Left kidney (tissue), 2 donors: ENCODE data around the gene MMRN2. TPM values are rescaled to one million over a fixed set of nuclear protein-coding genes. Genes with fewer than 3 reads are reported as not detected.
"Not testable (repeated sequence)": the region's sequence is repeated elsewhere in the genome, so short reads cannot be mapped to it uniquely, and the experiment has no call there.

Experiments used
- DNase-seq: peaks from one replicate; pipeline ENCODE4 v3.0.0-alpha.2; 2013
- polyA plus RNA-seq: library from polyadenylated mRNA; unstranded; fragments of 120-200 nt; gene quantifications from one replicate; pipeline ENCODE4 v1.2.1, GENCODE V29; 2013; ENCODE audit not compliant: insufficient read length

Gene MMRN2
- polyA plus RNA-seq, 1 donor, result 23.7 TPM

GRCh38 chr10:86958116-86958900 lies 893 bp upstream of the MMRN2 start, which contains the start of gene SNCG:
TSS of gene SNCG (plus strand) at chr10:86958599. CDS start at chr10:86958698, 99 bp downstream.
- no peak for DNase-seq

DNA sequence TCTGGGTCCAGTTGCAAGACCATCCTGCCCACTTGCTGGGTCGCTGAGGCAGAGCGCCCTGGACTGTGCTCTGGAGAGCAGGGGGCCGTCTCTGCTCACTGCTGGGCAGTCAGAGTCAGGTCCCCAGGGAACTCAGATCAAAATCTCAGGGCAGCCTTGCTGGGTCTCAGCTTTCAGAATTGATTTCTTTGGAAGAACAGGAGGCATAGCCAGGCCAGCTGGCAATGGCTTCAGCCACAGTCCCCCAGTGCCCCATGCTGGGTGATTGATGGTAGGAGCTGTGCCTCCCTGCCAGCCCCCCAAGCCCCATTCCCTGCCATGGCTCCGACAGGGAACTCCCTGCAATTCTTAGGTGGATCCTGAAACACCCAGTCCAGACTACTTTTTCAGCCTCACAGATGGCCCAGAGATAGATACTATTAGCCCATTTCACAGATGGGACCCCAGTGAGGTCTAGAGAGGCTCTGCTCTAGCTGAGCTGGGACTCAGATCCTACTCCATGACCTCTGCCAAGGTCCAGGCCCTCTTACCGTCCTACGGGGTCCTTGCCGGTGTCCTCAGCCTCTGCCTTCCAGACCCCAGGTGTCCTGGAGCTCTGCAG lies 467 bp downstream of the MMRN2 start:
- no peak for DNase-seq

GRCh38 chr10:86956195-86956847 lies 1.1 kb downstream of the MMRN2 start:
- no peak for DNase-seq

DNA sequence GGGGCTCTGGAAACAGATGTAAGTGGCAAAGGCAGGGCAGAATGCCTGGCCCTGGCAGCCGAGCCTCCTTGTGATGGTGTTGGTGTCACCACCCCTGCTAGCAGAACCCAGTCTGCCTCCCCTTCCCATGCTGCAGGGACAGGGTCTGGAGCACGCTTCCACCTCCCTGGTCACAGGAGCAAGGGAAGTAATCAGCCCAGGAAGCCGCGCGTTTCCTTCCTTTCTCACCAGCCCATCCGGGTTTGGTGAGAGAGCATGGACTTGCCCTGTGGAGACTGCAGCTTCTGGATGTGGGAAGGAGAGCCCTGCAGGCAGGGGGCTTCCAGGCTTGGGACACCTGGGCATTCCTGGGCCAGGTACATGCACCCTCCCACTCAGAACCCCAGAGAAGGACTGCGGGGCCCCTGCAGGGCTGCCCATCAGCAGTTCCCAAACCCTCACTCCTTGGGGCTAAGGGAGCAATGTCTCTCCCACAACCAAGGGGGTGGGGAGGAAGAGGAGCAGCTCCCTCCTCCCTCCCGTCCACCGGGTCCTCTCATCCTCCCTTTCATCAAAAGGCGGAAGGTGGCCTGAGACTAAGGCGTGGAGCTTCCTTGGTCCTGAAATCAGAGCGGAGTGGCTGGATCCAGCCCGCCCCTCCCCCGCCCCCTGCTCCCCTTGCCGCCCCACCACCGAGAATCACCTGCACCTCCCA lies 1.8 kb downstream of the MMRN2 start:
- DNase-seq, result no peak

DNA sequence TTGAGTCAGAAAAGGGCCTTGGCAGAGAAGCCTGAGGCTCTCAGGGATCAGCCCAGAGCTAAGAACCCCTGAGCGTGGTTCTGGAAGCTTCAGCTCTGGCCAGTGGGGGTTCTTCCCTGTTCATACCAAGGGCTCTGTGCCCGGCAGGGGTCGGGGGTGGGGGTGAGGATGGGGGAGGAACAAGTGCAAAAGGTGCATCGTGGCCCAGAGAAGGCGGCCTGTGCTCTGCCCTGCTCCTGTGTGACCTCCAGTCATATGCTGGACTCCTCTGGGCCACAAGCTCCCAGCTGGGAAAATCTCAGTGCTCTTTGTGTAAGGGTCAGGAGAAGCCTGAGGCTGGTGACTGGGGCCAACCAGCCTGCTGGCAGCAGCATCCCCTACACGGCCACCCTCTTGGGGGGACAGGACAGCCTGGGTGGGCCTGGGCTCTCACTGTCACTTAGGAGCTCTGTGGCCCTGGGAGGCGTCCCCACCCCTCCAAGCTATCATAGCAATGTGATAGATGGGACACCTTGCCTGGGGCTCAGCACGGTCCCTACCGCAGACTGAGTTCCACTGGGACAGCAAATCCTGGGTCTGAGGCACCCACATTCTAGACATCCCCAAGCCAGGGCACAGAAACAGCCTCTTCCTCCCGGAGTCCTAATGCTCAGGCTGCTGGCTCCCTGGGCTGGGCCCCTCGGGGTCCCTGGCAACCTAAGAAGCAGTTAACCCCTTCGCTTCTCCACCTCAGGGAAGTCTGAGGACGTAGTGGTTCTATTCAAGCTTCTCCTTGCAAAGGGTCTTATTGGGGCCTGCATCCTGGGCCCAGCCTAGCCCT lies 2.5 kb downstream of the MMRN2 start:
- no peak for DNase-seq

DNA sequence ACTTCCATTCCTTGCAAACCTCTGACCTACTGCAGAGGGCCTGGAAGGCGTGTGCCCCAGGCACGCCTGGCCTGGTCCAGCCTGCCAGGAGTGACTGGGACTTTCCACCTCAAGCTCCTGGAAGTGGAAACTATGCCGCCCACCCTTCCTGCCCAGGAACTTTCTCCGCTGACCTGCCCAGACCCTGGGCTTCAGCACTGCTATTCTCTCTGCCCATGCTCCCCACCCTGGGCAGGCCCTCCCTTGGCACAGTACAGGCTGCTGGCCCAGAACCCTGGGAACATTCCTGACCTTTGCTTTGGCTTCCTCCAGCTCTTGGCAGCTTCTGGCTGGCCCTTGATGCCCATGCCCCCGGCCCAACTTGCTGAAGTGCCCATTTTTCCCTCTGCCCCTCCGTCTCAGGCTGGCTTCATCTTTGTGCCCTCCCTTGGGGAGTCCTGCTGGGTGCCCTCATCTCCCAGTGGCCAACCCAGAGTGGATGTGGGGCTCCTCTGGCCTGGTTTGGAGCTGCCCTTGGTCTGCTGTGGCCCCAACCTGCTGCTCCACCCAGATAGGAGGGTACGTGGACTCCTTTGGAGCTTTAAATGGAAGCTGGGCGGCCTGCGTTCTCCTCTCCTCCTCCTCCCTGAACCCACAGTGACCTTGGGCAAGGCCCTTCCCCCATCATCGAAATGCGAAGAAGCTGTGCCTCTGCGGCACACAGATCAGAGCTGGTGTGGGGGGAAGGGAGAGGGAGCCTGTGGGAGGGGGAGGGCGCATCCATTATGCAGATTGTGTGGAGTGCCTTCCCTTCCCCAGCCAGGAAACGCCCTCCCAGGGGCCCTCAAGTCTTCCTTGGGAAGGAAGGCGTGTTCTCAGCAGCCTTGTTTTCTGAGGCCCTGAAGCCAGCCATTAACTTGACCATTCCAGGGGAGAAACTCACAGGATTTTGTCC lies 3.4 kb downstream of the MMRN2 start:
- DNase-seq, result peak; percentile 68

GRCh38 chr10:86952697-86953096 lies 4.7 kb downstream of the MMRN2 start:
- not testable (repeated sequence) for DNase-seq

DNA sequence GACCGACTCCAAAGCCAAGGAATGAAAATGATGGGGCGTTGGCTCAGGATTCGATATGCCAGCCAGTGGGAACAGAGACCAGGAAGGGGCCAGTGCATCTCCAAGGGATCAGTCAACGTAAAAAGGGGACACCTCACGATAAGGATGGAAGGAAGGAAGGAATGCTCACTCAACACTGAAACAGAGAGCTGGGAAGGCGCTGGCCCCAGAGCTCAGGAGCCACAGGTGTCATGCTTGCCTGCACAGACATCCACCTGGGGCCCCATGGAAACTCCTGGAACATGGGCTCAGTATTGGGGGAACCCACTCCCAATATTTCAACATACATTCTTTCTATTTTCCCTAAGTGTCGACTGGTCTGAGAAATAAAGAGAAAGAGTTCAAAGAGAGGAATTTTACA lies 5.3 kb downstream of the MMRN2 start:
- no peak for DNase-seq

- no peak for DNase-seq
Measured at GRCh38 chr10:86951184-86951761, 6.1 kb downstream of the MMRN2 start.

DNA sequence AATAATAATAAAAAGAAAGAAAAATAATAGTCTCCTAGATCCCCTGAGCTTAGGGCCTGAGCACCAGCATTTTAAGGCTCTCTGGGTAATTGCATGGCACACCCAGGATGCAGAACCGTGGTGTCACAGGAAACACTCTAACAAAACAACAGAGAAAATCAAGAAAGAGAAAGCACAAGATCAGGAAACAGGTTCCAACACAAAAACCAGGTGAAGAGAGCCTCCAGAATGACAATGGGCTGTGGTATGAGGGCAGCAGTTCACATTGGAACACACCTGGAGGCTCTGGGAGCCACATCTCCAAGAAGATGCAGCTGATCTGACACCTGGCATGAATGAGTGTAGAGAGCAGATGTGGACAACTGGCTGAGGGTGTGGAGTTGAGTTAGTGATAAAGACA lies 7.1 kb downstream of the MMRN2 start:
- DNase-seq, result no peak

GRCh38 chr10:86947806-86948205 lies 9.6 kb downstream of the MMRN2 start:
- not testable (repeated sequence) for DNase-seq

GRCh38 chr10:86946213-86947155 lies 10.9 kb downstream of the MMRN2 start:
- DNase-seq, result no peak

DNA sequence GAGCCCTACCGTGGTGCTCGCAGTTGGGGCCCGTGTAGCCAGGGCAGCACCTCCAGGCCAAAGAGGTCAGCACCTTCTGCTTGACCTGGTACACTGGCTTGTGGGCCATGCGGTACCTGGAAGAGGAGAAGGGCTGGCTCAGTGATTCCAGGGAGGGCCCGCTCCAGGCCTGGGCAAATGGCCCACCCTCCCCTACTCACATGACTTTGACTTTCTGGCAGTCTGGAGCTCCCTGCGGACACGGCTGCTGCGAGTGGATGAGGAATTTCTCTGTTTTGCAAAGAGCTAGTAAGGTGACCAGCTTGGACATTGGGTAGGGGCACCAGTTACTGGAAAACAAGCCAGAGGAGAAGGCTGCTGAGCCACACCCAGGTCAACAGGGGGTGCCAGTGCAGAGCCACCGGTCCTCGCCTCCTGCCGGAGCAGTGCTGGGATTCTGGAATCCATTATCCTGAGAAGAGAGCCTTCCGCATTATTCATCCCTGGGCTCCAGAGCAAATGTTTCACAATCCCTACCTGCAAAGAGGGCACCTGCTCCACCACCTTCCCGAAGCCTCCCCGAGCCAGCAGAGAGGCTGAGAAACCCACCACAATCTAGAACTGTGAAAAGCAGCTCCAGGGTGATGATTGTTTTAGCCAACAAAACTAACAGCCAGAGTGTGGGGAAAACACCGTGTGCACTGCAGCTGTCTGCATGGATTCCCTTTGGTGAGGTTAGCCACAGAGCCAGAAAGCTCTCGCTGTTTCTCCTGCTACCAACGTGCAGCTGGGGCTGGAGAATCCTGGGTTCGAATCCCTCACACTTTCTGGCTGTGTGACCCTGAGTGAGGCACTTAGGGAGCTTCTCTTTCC lies 11.8 kb downstream of the MMRN2 start:
- DNase-seq, result no peak

- no peak for DNase-seq
Measured at GRCh38 chr10:86944907-86945306, 12.5 kb downstream of the MMRN2 start.

- no peak for DNase-seq
Measured at GRCh38 chr10:86944471-86944870, 12.9 kb downstream of the MMRN2 start.

GRCh38 chr10:86944031-86944419 lies 13.4 kb downstream of the MMRN2 start:
- DNase-seq, result no peak

GRCh38 chr10:86943316-86944030 lies 13.9 kb downstream of the MMRN2 start:
- DNase-seq, result no peak
